BJ (cell line): Measurements from ENCODE around the gene NPR3. TPM values are rescaled to one million over a fixed set of nuclear protein-coding genes. Genes with fewer than 3 reads are reported as not detected.
A peak's percentile ranks its signal among the peaks of the same experiment; 100 is the strongest.

Experiments used
- CTCF ChIA-PET: fragments of 350-600 bp; formaldehyde crosslinking; extraction: SDS; loops from one replicate; lab custom pipeline; 2021; ENCODE audit warnings: antibody characterized with exemption, inconsistent platforms; lab: Yijun Ruan, JAX
- POLR2A ChIA-PET: fragments of 300-600 bp; sonication (Branson Sonifier 250); formaldehyde crosslinking; extraction: SDS; loops from one replicate; lab custom pipeline; 2021; ENCODE audit warnings: antibody characterized with exemption; lab: Charles Lee
- DNase-seq: peaks from one replicate; pipeline ENCODE4 v3.0.0-alpha.2; 2011; ENCODE audit warnings: low read depth
- H3K27me3 ChIP-seq: 2 replicates; pipeline ENCODE4 v1.6.0; 2011; ENCODE audit warnings: low read length; ENCODE audit not compliant: control insufficient read depth, insufficient read depth
- H3K36me3 ChIP-seq: 2 replicates; pipeline ENCODE4 v1.5.1; 2011; ENCODE audit warnings: low read length; ENCODE audit not compliant: control insufficient read depth, insufficient read depth
- H3K4me3 ChIP-seq: 2 replicates; pipeline ENCODE4 v1.5.1; 2011; ENCODE audit warnings: low read depth, mild to moderate bottlenecking, control low read depth, low read length
- CTCF ChIP-seq: IDR thresholded peaks from 2 replicates; pipeline ENCODE4 v1.5.1; 2011; ENCODE audit warnings: low read depth, mild to moderate bottlenecking, control low read depth, inconsistent platforms, low read length, moderate library complexity; ENCODE audit not compliant: insufficient read depth
- polyA plus RNA-seq: library from polyadenylated mRNA; depleted of rRNA; stranded (reverse); fragments of >200 nt; gene quantifications from 2 replicates; pipeline ENCODE4 v1.2.3, GENCODE V29; 2011

The NPR3 gene
- polyA plus RNA-seq, 1 experiment = 8.1 TPM

GRCh38 chr5:32711362-32711680, 200 bp downstream of the NPR3 start:
- ChIA-PET CTCF (interaction anchor here (0.9 to 4.5 kb wide), 8 partner anchors 26 to 588 kb away, joined by 3 to 17 read pairs (median 4); no protein-coding TSS in a partner anchor), POLR2A (interaction anchor here (0.6 kb wide), 1 partner anchor 639 kb away, joined by 3 read pairs; no protein-coding TSS in a partner anchor)
- H3K27me3 ChIP-seq = no peaks in the 10 kb centered on the region
- peak overlapping the region; percentile 61 for H3K4me3 ChIP-seq
- TF ChIP-seq CTCF = no peak
- DNase-seq = no peak
- no peaks in the 10 kb centered on the region for H3K36me3 ChIP-seq

- POLR2A ChIA-PET = interaction anchor here (0.6 kb wide), 1 partner anchor 638 kb away, joined by 3 read pairs; no protein-coding TSS in a partner anchor
- CTCF ChIA-PET = interaction anchor here (0.9 to 4.5 kb wide), 6 partner anchors 25 to 587 kb away, joined by 3 to 17 read pairs (median 5); no protein-coding TSS in a partner anchor
- H3K4me3 ChIP-seq = peak overlapping the region; percentile 61
- no peaks in the 10 kb centered on the region for H3K36me3 ChIP-seq
- no peak for TF ChIP-seq CTCF
- DNase-seq = no peak
- H3K27me3 ChIP-seq = no peaks in the 10 kb centered on the region
Measured at GRCh38 chr5:32711681-32712480, 760 bp downstream of the NPR3 start.

- Histone ChIP-seq H3K4me3 (peak overlapping the region; percentile 61), H3K27me3 (no peaks in the 10 kb centered on the region), H3K36me3 (no peaks in the 10 kb centered on the region)
- DNase-seq = no peak
- POLR2A ChIA-PET = interaction anchor here (0.6 kb wide), 1 partner anchor 95 kb away, joined by 5 read pairs; no protein-coding TSS in a partner anchor
- CTCF ChIA-PET = interaction anchor here (0.8 to 4.0 kb wide), 8 partner anchors 24 to 710 kb away, joined by 3 to 16 read pairs (median 3); no protein-coding TSS in a partner anchor
- peak; percentile 64 for TF ChIP-seq CTCF
Measured at GRCh38 chr5:32712481-32713360, 1.6 kb downstream of the NPR3 start.

- no peaks in the 10 kb centered on the region for H3K36me3 ChIP-seq
- no peaks in the 10 kb centered on the region for H3K27me3 ChIP-seq
- DNase-seq = no peak
- peak overlapping the region; percentile 61 for H3K4me3 ChIP-seq
- TF ChIP-seq CTCF = no peak
- CTCF ChIA-PET = interaction anchor here (0.8 to 4.0 kb wide), 6 partner anchors 139 to 709 kb away, joined by 3 to 16 read pairs (median 4); no protein-coding TSS in a partner anchor
- POLR2A ChIA-PET = interaction anchor here (0.6 kb wide), 1 partner anchor 95 kb away, joined by 5 read pairs; no protein-coding TSS in a partner anchor
Measured at GRCh38 chr5:32713361-32713769, 2.2 kb downstream of the NPR3 start.
